ENCODE results near the gene BTF3L4.

DNA sequence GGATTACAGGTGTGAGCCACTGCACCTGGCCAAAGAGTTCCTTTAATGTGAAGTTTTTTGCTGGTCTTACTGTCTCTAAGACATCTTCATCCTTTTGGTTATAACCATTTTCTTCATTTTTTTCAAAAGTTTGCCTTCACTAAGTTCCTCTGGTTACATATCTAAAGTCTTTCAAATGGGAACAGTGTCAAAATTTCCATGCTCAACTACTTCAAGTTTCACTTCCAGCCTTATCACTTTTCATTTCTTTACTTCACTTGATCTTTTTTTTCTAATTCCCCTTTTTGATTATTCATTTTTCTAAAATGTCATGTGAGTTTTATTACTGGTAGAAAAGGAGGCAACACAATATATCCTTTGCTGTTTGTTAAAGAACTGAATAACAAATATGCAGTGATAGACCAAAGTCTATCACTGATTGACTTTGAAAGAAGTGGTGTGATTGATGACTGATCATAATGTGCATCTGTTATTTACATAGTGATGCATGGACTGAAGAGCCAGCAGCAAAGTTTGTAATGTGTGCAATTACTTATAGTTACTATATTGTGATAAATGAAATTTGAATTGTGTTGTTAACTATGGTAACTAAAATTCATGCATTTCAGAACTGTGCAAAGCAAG, 69.8 kb downstream of the BTF3L4 start:
- TF ChIP-seq, protein P1, sequence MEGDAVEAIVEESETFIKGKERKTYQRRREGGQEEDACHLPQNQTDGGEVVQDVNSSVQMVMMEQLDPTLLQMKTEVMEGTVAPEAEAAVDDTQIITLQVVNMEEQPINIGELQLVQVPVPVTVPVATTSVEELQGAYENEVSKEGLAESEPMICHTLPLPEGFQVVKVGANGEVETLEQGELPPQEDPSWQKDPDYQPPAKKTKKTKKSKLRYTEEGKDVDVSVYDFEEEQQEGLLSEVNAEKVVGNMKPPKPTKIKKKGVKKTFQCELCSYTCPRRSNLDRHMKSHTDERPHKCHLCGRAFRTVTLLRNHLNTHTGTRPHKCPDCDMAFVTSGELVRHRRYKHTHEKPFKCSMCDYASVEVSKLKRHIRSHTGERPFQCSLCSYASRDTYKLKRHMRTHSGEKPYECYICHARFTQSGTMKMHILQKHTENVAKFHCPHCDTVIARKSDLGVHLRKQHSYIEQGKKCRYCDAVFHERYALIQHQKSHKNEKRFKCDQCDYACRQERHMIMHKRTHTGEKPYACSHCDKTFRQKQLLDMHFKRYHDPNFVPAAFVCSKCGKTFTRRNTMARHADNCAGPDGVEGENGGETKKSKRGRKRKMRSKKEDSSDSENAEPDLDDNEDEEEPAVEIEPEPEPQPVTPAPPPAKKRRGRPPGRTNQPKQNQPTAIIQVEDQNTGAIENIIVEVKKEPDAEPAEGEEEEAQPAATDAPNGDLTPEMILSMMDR (IDR thresholded peaks at IDR 0.05; ENCODE audit: low read length): no peak
- no peak for TF ChIP-seq EZH2 (IDR thresholded peaks at IDR 0.05; ENCODE audit: borderline replicate concordance, low read length)
